K562 (cell line): ENCODE results near the gene ARHGAP9. TPM values are rescaled to one million over a fixed set of nuclear protein-coding genes. Genes with fewer than 3 reads are reported as not detected.

ENCODE experiments used
- ARNT ChIP-seq, 2 experiments: fragments of 450-650 bp; IDR thresholded peaks; 2 replicates each; pipeline ENCODE4 v1.6.1; 2016; ENCODE audit warnings: mild to moderate bottlenecking in 1 of 2
- HDAC3 ChIP-seq: fragments of 450-650 bp; IDR thresholded peaks from 2 replicates; pipeline ENCODE4 v1.6.1; 2018; ENCODE audit warnings: borderline replicate concordance, mild to moderate bottlenecking, moderate library complexity; ENCODE audit not compliant: partially characterized antibody
- JUN ChIP-seq, 2 experiments: sonication (generic) in 1 of 2; formaldehyde crosslinking in 1 of 2; IDR thresholded peaks; 2 replicates each; pipeline versions ENCODE4 v1.6.1 to v1.8.0; 2012 to 2022; ENCODE audit warnings: borderline replicate concordance in 2 of 2, mild to moderate bottlenecking in 2 of 2, improper control_type of control experiment in 1 of 2, low read depth in 1 of 2, low read length in 1 of 2, missing genetic modification reagents in 1 of 2
- MCM5 ChIP-seq: fragments of 450-650 bp; IDR thresholded peaks from 2 replicates; pipeline ENCODE4 v1.6.1; 2016; ENCODE audit warnings: low read depth
- POLR2B ChIP-seq: fragments of 450-650 bp; IDR thresholded peaks from 2 replicates; pipeline ENCODE4 v1.6.1; 2018; ENCODE audit warnings: low read depth; ENCODE audit not compliant: partially characterized antibody
- SP1 ChIP-seq: sonication (generic); formaldehyde crosslinking; IDR thresholded peaks from 2 replicates; pipeline ENCODE4 v1.8.1; 2022; ENCODE audit warnings: mild to moderate bottlenecking, missing genetic modification reagents
- STAT5A ChIP-seq: IDR thresholded peaks from 2 replicates; pipeline ENCODE4 v1.6.1; 2012; ENCODE audit warnings: low read length, inconsistent platforms, borderline replicate concordance
- SUPT5H ChIP-seq: fragments of 450-650 bp; IDR thresholded peaks from 2 replicates; pipeline ENCODE4 v1.6.1; 2016
- TEAD4 ChIP-seq, 2 experiments: sonication (generic) in 1 of 2; formaldehyde crosslinking in 1 of 2; IDR thresholded peaks; 2 replicates each; pipeline versions ENCODE4 v1.6.1 to v1.8.0; 2012 to 2022; ENCODE audit warnings: borderline replicate concordance in 1 of 2, inconsistent platforms in 1 of 2, low read length in 1 of 2, mild to moderate bottlenecking in 1 of 2, missing genetic modification reagents in 1 of 2
- XRCC3 ChIP-seq: fragments of 450-650 bp; IDR thresholded peaks from 2 replicates; pipeline ENCODE4 v1.6.1; 2017; ENCODE audit warnings: mild to moderate bottlenecking, moderate library complexity
- polyA plus RNA-seq, 8 experiments: library from polyadenylated mRNA; depleted of rRNA in 4 of 8; stranded (reverse) in 5 of 8; unstranded in 3 of 8; fragments of >200 nt; fragmentation: Nextera tagmentation in 2 of 8; fragmentation: Illumina TruSeq in 1 of 8; extraction: Ambion mirVana in 2 of 8; extraction: Trizol in 1 of 8; gene quantifications; 2 replicates each; pipeline versions ENCODE4 v1.2.1 to v1.2.3, GENCODE V29; 2011 to 2014; ENCODE audit warnings: inconsistent platforms in 1 of 8, missing spikeins in 1 of 8
- total RNA-seq, 7 experiments: library from RNA; depleted of rRNA in 6 of 7; stranded (reverse); fragments of >200 nt in 6 of 7; fragmentation: Illumina TruSeq in 2 of 7; extraction: Trizol in 2 of 7; gene quantifications; 2 replicates each; pipeline versions ENCODE4 v1.2.1 to v1.2.3, GENCODE V29; 2011 to 2021; ENCODE audit warnings: low replicate concordance in 1 of 7
- TF ChIP-seq, protein P1 (sequence below): fragments of 250-450 bp; sonication (Bioruptor Pico); IDR thresholded peaks from 2 replicates; pipeline ENCODE4 v1.5.0; 2021; ENCODE audit warnings: mild to moderate bottlenecking, moderate library complexity
- TF ChIP-seq, protein P2 (sequence below): fragments of 450-650 bp; IDR thresholded peaks from 2 replicates; pipeline ENCODE4 v1.7.1; 2018; ENCODE audit warnings: mild to moderate bottlenecking, low read depth; ENCODE audit not compliant: partially characterized antibody
- TF ChIP-seq, protein P3 (sequence below): fragments of 450-650 bp; IDR thresholded peaks from 2 replicates; pipeline ENCODE4 v1.6.1; 2014; ENCODE audit warnings: low read depth, mild to moderate bottlenecking, moderate library complexity, borderline replicate concordance
- TF ChIP-seq, protein P4 (sequence below), 2 experiments: fragments of 450-650 bp in 1 of 2; sonication (generic) in 1 of 2; formaldehyde crosslinking; conservative IDR thresholded peaks; 2 replicates each; pipeline versions ENCODE4 v1.4.0 to v1.8.1; 2020 to 2022; ENCODE audit warnings: mild to moderate bottlenecking in 1 of 2, missing genetic modification reagents in 1 of 2
- TF ChIP-seq, protein P5 (sequence below): sonication (generic); formaldehyde crosslinking; IDR thresholded peaks from 2 replicates; pipeline ENCODE4 v1.8.1; 2023; ENCODE audit warnings: mild to moderate bottlenecking, missing genetic modification reagents

Gene ARHGAP9
- total and polyA plus RNA-seq, 9 of the 15 experiments (the other 6 are each of a cell fraction or from before 2014, with no cell fraction given): 1.5 to 10.2 (median 5.1) TPM

DNA sequence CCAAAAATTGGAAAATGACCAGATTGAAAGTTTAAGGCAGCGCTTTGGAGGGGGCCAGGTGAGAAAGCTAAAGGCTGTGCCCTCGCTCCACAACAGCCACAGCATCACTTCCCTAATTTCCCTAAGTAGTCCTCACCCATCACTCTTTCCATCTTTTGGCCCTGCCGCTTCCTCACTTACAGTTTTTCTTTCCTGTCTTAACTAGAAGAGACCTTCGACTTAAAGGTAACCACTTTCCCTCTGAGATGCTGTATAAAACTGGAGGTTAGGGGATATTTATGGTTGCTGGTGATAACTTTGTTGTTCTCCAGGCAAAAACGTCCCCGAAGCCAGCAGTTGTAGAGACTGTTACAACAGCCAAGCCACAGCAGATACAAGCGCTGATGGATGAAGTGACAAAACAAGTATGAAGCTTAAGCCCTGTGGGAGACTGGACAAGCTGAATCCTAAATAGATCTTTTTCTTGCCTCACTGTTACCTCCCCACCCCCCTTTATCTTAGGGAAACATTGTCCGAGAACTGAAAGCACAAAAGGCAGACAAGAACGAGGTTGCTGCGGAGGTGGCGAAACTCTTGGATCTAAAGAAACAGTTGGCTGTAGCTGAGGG lies 36.4 kb upstream of the ARHGAP9 start (continued):
- TF ChIP-seq, protein P1, sequence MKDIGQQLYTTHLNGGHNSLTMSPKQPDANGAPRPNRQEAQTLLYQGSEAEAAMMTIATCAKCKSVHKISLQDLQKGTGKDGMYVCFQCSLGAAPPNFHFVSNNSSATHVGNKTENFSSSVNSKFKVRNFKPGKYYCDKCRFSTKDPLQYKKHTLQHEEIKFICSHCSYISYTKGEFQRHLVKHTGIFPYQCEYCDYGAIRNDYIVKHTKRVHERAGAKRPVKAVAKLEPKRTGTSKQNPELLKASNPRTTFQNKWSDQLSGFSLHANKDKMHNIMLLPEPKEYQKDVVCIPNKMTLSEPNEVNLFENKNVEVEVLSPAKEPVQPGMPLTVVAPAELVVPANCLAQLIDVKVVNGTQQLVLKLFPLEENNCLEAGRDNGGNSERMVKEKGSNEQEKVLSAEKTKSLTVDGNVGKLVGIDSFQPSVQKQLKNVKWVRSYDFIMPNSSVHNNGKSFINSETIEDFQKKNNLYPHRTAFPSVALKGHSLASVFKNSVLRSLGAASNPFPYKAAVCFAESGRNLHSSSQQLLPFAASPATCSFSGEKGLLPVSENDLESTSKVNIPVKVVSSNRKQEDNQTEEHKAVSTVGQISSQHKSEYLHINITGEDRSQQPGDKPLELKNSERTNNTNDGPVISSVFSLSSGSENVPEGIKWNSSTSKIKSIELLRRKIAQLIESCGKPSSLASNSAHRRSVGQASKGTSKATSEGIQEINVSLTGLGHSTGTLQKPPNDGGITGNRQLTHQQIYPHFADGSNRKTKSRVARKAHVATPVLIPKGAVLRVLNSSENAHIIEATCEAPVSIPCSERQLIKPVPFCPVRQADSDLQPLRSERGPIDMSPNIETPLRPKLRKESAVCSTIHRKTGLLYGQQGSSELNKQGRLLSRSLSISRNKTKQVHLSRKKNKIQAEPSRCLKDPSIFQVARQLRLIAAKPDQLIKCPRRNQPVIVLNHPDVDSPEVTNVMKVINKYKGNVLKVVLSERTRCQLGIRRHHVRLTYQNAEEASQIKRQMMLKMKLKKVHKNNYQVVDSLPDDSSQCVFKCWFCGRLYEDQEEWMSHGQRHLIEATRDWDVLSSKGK (CRISPR knock-in tag): peak; percentile 19; the same call in 1 of the 2 replicates
- TF ChIP-seq TEAD4 (IDR thresholded peaks at IDR 0.05; ENCODE audit: low read length): peak; percentile 33
- TF ChIP-seq TEAD4 (CRISPR knock-in tag; IDR thresholded peaks at IDR 0.05; ENCODE audit: borderline replicate concordance): no peak
- TF ChIP-seq, protein P2, sequence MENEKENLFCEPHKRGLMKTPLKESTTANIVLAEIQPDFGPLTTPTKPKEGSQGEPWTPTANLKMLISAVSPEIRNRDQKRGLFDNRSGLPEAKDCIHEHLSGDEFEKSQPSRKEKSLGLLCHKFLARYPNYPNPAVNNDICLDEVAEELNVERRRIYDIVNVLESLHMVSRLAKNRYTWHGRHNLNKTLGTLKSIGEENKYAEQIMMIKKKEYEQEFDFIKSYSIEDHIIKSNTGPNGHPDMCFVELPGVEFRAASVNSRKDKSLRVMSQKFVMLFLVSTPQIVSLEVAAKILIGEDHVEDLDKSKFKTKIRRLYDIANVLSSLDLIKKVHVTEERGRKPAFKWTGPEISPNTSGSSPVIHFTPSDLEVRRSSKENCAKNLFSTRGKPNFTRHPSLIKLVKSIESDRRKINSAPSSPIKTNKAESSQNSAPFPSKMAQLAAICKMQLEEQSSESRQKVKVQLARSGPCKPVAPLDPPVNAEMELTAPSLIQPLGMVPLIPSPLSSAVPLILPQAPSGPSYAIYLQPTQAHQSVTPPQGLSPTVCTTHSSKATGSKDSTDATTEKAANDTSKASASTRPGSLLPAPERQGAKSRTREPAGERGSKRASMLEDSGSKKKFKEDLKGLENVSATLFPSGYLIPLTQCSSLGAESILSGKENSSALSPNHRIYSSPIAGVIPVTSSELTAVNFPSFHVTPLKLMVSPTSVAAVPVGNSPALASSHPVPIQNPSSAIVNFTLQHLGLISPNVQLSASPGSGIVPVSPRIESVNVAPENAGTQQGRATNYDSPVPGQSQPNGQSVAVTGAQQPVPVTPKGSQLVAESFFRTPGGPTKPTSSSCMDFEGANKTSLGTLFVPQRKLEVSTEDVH: peak; percentile 79
- no peak for TF ChIP-seq JUN (IDR thresholded peaks at IDR 0.05; ENCODE audit: borderline replicate concordance, low read depth, low read length)
- no peak for TF ChIP-seq JUN (CRISPR knock-in tag; IDR thresholded peaks at IDR 0.05; ENCODE audit: borderline replicate concordance)
- TF ChIP-seq SUPT5H: peak; percentile 87
- TF ChIP-seq, protein P3, sequence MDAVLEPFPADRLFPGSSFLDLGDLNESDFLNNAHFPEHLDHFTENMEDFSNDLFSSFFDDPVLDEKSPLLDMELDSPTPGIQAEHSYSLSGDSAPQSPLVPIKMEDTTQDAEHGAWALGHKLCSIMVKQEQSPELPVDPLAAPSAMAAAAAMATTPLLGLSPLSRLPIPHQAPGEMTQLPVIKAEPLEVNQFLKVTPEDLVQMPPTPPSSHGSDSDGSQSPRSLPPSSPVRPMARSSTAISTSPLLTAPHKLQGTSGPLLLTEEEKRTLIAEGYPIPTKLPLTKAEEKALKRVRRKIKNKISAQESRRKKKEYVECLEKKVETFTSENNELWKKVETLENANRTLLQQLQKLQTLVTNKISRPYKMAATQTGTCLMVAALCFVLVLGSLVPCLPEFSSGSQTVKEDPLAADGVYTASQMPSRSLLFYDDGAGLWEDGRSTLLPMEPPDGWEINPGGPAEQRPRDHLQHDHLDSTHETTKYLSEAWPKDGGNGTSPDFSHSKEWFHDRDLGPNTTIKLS: no peak
- TF ChIP-seq ARNT (IDR thresholded peaks at IDR 0.05): 0 out of 4 replicates have a peak, but pooled peaks of 1 of the 2 experiments have one; percentile 39
- TF ChIP-seq MCM5: no peak
- TF ChIP-seq HDAC3: peak; percentile 11
- TF ChIP-seq XRCC3: no peak
- TF ChIP-seq POLR2B: peak; percentile 78
- 0 out of 2 replicates have a peak, but pooled peaks have one; percentile 9 for TF ChIP-seq STAT5A
- TF ChIP-seq, protein P4, sequence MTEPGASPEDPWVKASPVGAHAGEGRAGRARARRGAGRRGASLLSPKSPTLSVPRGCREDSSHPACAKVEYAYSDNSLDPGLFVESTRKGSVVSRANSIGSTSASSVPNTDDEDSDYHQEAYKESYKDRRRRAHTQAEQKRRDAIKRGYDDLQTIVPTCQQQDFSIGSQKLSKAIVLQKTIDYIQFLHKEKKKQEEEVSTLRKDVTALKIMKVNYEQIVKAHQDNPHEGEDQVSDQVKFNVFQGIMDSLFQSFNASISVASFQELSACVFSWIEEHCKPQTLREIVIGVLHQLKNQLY (CRISPR knock-in tag; conservative IDR thresholded peaks at IDR 0.05): 0 out of 4 replicates have a peak, but pooled peaks of 1 of the 2 experiments have one; percentile 48
- TF ChIP-seq, protein P5, sequence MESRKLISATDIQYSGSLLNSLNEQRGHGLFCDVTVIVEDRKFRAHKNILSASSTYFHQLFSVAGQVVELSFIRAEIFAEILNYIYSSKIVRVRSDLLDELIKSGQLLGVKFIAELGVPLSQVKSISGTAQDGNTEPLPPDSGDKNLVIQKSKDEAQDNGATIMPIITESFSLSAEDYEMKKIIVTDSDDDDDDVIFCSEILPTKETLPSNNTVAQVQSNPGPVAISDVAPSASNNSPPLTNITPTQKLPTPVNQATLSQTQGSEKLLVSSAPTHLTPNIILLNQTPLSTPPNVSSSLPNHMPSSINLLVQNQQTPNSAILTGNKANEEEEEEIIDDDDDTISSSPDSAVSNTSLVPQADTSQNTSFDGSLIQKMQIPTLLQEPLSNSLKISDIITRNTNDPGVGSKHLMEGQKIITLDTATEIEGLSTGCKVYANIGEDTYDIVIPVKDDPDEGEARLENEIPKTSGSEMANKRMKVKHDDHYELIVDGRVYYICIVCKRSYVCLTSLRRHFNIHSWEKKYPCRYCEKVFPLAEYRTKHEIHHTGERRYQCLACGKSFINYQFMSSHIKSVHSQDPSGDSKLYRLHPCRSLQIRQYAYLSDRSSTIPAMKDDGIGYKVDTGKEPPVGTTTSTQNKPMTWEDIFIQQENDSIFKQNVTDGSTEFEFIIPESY (CRISPR knock-in tag): no peak
- 0 out of 2 replicates have a peak, but pooled peaks have one; percentile 0 for TF ChIP-seq SP1
